NB4 (cell line): ENCODE data around the gene WIPF3.

Experiments
- DNase-seq: peaks from one replicate; pipeline ENCODE4 v3.0.0; 2010; ENCODE audit warnings: low read depth
- H3K4me3 ChIP-seq: one replicate; pipeline ENCODE4 v1.5.1; 2011; ENCODE audit warnings: mild to moderate bottlenecking, low read depth, low read length, moderate library complexity
- CTCF ChIP-seq: IDR thresholded peaks from one replicate; pipeline ENCODE4 v1.5.1; 2012; ENCODE audit warnings: low read depth, low read length
- MAX ChIP-seq: IDR thresholded peaks from 2 replicates; pipeline ENCODE4 v1.6.1; 2011; ENCODE audit warnings: low read depth, low read length
- MYC ChIP-seq: IDR thresholded peaks from 2 replicates; pipeline ENCODE4 v1.6.1; 2011; ENCODE audit warnings: low read depth, low read length
- POLR2A ChIP-seq: IDR thresholded peaks from 2 replicates; pipeline ENCODE4 v1.6.1; 2011; ENCODE audit warnings: mild to moderate bottlenecking; ENCODE audit not compliant: insufficient read length; ENCODE audit errors: extremely low read depth

WIPF3 gene

GRCh38 chr7:29806208-29806994 is at the start of gene WIPF3:
Gene WIPF3, plus strand, starts transcription at chr7:29806508. Its CDS starts 28,217 bp downstream, at chr7:29834725.
- no peak within 1 kb of the TSS for H3K4me3 ChIP-seq
- DNase-seq: no peak
- TF ChIP-seq POLR2A (no peak), MYC (no peak), CTCF (no peak), MAX (no peak)

GRCh38 chr7:29763266-29763665 is 43.0 kb upstream of the WIPF3 start:
- no peak for DNase-seq
- no peak overlapping the region for H3K4me3 ChIP-seq
- TF ChIP-seq CTCF (no peak), POLR2A (no peak), MAX (no peak), MYC (no peak)

- TF ChIP-seq POLR2A (no peak), MYC (no peak), MAX (no peak), CTCF (no peak)
- DNase-seq: no peak
- H3K4me3 ChIP-seq: no peak overlapping the region
These were observed 42.1 kb upstream of the WIPF3 start for GRCh38 chr7:29764227-29764626.

GRCh38 chr7:29765490-29765889 is 40.8 kb upstream of the WIPF3 start:
- no peak for TF ChIP-seq CTCF
- no peak for TF ChIP-seq POLR2A
- TF ChIP-seq MYC: no peak
- no peak for TF ChIP-seq MAX
- no peak overlapping the region for H3K4me3 ChIP-seq
- DNase-seq: no peak

- TF ChIP-seq MYC: no peak
- TF ChIP-seq MAX: no peak
- TF ChIP-seq CTCF: no peak
- no peak for TF ChIP-seq POLR2A
- no peak overlapping the region for H3K4me3 ChIP-seq
- no peak for DNase-seq
These were observed 35.9 kb upstream of the WIPF3 start for GRCh38 chr7:29770371-29770770.
